Breast epithelium (tissue), 3 donors: ENCODE measurements around the gene FCN2.

Experiments used
- POLR2A ChIP-seq: fragments of 450-650 bp; IDR thresholded peaks from one replicate; pipeline ENCODE4 v1.6.1; 2016; ENCODE audit warnings: antibody characterized with exemption, mild to moderate bottlenecking, moderate library complexity
- TF ChIP-seq, protein P1 (sequence below), 3 donors: fragments of 450-650 bp; IDR thresholded peaks; one replicate each; pipeline ENCODE4 v1.5.1; 2016 to 2017; ENCODE audit warnings: antibody characterized with exemption in 3 of 3, mild to moderate bottlenecking in 3 of 3, moderate library complexity in 3 of 3

DNA sequence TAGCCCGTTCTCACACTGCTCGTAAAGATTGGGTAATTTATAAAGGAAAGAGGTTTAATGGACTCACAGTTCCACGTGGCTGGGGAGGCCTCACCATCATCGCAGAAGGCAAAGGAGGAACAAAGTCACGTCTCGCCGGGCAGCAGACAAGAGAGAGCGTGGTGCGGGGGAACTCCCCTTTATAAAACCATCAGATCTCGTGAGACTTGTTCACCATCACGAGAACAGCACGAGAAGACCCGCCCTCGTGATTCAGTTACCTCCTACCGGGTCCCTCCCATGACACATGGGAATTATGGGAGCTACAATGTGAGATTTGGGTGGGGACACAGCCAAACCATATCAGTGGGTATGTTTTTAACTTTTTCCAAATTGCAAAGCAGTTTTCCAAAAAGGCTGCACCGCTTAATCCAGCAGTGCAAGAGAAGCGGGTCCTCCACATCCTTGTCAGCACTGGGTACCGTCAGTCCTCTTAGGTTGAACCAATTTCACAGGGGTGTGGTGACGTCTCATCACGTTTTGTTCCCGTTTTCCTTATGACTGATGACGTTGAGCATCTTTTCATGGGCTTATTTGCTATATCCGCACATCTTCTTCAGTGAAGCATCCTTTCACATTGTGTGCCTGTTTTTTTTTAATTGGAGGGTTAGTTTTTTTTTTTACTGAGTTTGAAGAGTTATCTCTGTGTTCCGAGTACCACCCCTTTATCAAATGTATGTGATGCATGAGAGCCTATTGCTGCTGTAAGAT, 8.0 kb upstream of the FCN2 start:
- TF ChIP-seq, protein P1, sequence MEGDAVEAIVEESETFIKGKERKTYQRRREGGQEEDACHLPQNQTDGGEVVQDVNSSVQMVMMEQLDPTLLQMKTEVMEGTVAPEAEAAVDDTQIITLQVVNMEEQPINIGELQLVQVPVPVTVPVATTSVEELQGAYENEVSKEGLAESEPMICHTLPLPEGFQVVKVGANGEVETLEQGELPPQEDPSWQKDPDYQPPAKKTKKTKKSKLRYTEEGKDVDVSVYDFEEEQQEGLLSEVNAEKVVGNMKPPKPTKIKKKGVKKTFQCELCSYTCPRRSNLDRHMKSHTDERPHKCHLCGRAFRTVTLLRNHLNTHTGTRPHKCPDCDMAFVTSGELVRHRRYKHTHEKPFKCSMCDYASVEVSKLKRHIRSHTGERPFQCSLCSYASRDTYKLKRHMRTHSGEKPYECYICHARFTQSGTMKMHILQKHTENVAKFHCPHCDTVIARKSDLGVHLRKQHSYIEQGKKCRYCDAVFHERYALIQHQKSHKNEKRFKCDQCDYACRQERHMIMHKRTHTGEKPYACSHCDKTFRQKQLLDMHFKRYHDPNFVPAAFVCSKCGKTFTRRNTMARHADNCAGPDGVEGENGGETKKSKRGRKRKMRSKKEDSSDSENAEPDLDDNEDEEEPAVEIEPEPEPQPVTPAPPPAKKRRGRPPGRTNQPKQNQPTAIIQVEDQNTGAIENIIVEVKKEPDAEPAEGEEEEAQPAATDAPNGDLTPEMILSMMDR (IDR thresholded peaks at IDR 0.05), result no peak
- TF ChIP-seq POLR2A, result no peak
